HepG2 (cell line): Measurements from ENCODE around the gene DNLZ. TPM values are rescaled to one million over a fixed set of nuclear protein-coding genes. Genes with fewer than 3 reads are reported as not detected.

Source experiments
- ATAC-seq: fragments of 200-7000 bp; cut with Tn5 transposase; 3 replicates; pipeline ENCODE4 v1.9.1; 2020; ENCODE audit warnings: mild to moderate bottlenecking, moderate library complexity
- BruUV-seq: library from RNA; stranded (reverse); fragments of 400-500 nt; replicated peaks from 2 replicates; lab custom pipeline; 2021; lab: Mats Ljungman, UMichigan
- CTCF ChIA-PET: fragments of 300-600 bp; formaldehyde crosslinking; extraction: SDS; loops from one replicate; lab custom pipeline; 2021; ENCODE audit warnings: low total read pairs, inconsistent platforms, low intra/inter-chr PET ratio; lab: Yijun Ruan, JAX
- POLR2A ChIA-PET: fragments of 350-600 bp; sonication (Branson Sonifier 250); formaldehyde crosslinking; loops from one replicate; lab custom pipeline; 2020; ENCODE audit warnings: antibody characterized with exemption, inconsistent platforms; lab: Yijun Ruan, JAX
- DNase-seq: peaks from one replicate; pipeline ENCODE4 v3.0.0-alpha.2; 2015; ENCODE audit warnings: low spot score
- FAIRE-seq: peaks from 3 replicates; lab custom pipeline; 2011; peaks lifted over from hg19 to GRCh38; lab: Jason Lieb, UNC
- H2AFZ ChIP-seq: one replicate; pipeline ENCODE4 v1.6.1; 2011; ENCODE audit warnings: low read length, inconsistent platforms
- H3K27ac ChIP-seq: fragments of 300-600 bp; 3 replicates; pipeline ENCODE4 v1.8.0; 2011; ENCODE audit warnings: mixed run types, mild to moderate bottlenecking, mixed read lengths, low read length, inconsistent platforms; ENCODE audit not compliant: insufficient read depth; ENCODE audit errors: extremely low read length
- H3K27me3 ChIP-seq, 2 experiments: fragments of 200-600 bp in 1 of 2; 2 replicates in 1 of 2; 3 replicates in 1 of 2; pipeline versions ENCODE4 v1.6.0 to v1.8.0; 2011; ENCODE audit warnings: low read length in 2 of 2, mild to moderate bottlenecking in 2 of 2, moderate library complexity in 2 of 2, inconsistent platforms in 1 of 2; ENCODE audit not compliant: insufficient read depth in 2 of 2, control insufficient read depth in 1 of 2
- H3K36me3 ChIP-seq, 2 experiments: fragments of 200-600 bp in 1 of 2; replicated peaks in 1 of 2; 2 replicates in 1 of 2; 3 replicates in 1 of 2; pipeline versions ENCODE4 v1.5.1 to v1.8.0; 2011; ENCODE audit warnings: low read length in 2 of 2, inconsistent platforms in 1 of 2; ENCODE audit not compliant: insufficient read depth in 2 of 2, control insufficient read depth in 1 of 2
- H3K4me1 ChIP-seq: 2 replicates; pipeline ENCODE4 v1.5.1; 2012; ENCODE audit warnings: low read length, inconsistent platforms; ENCODE audit not compliant: insufficient read depth
- H3K4me2 ChIP-seq: 2 replicates; pipeline ENCODE4 v1.6.0; 2011; ENCODE audit warnings: low read depth, low read length, inconsistent platforms
- H3K4me3 ChIP-seq, 3 experiments: fragments of 200-600 bp in 1 of 3; sonication (generic), shearing (Covaris generic) in 1 of 3; replicated peaks in 1 of 3; 2 replicates each; pipeline ENCODE4 v1.5.1; 2011 to 2016; ENCODE audit warnings: low read length in 3 of 3, inconsistent platforms in 2 of 3, low read depth in 2 of 3, mild to moderate bottlenecking in 2 of 3, control low read depth in 1 of 3, mixed read lengths in 1 of 3; ENCODE audit not compliant: insufficient read depth in 1 of 3
- H3K79me2 ChIP-seq: one replicate; pipeline ENCODE4 v1.6.1; 2011; ENCODE audit warnings: low read length, inconsistent platforms; ENCODE audit not compliant: insufficient read depth
- H3K9ac ChIP-seq: 2 replicates; pipeline ENCODE4 v1.6.0; 2011; ENCODE audit warnings: mild to moderate bottlenecking, low read depth, low read length, inconsistent platforms; ENCODE audit not compliant: insufficient read depth
- H3K9me3 ChIP-seq: 2 replicates; pipeline ENCODE4 v1.5.1; 2012; ENCODE audit warnings: mild to moderate bottlenecking, low read length
- H4K20me1 ChIP-seq: 2 replicates; pipeline ENCODE4 v1.6.0; 2011; ENCODE audit warnings: inconsistent platforms, mild to moderate bottlenecking, low read length, moderate library complexity; ENCODE audit not compliant: insufficient read depth
- GTF3A ChIP-seq: sonication (generic); formaldehyde crosslinking; conservative IDR thresholded peaks from 2 replicates; pipeline ENCODE4 v1.4.0; 2020; ENCODE audit warnings: mild to moderate bottlenecking, missing genetic modification reagents
- HNRNPL ChIP-seq: fragments of 200-400 bp; formaldehyde crosslinking; IDR thresholded peaks from 2 replicates; pipeline ENCODE4 v1.6.1; 2017; ENCODE audit warnings: mild to moderate bottlenecking, low read depth, low read length
- ZBTB33 ChIP-seq: sonication (generic); formaldehyde crosslinking; IDR thresholded peaks from 2 replicates; pipeline ENCODE4 v1.4.0; 2020; ENCODE audit warnings: missing genetic modification reagents
- ZNF136 ChIP-seq: sonication (generic); formaldehyde crosslinking; IDR thresholded peaks from 2 replicates; pipeline ENCODE4 v1.8.1; 2022; ENCODE audit warnings: low read depth, mild to moderate bottlenecking, moderate library complexity, missing genetic modification reagents
- WGBS: methylation state at CpG from one replicate; pipeline ENCODE4 v1.1.6; 2017; ENCODE audit warnings: low lambda C conversion rate; 5-methylcytosine and 5-hydroxymethylcytosine counted together
- in situ Hi-C: cut with HindIII; loops from 2 replicates; pipeline ENCODE4 v1.10.0; 2017; ENCODE audit warnings: low pct_unique_long_range_greater_than_20kb; ENCODE audit not compliant: extremely low pct_ligation_motif_present
- intact Hi-C: fragments of 100-400 bp; cut with micrococcal nuclease; formaldehyde crosslinking; loops from one replicate; pipeline ENCODE4 v1.10.0; 2022; ENCODE audit not compliant: unreplicated experiment
- polyA plus RNA-seq, 8 experiments: library from polyadenylated mRNA; depleted of rRNA in 3 of 8; stranded (reverse) in 7 of 8; unstranded in 1 of 8; fragments of >200 nt; fragmentation: Illumina TruSeq in 4 of 8; extraction: Trizol in 4 of 8; gene quantifications; 2 replicates each; pipeline versions ENCODE4 v1.2.1 to v1.2.3, GENCODE V29; 2011 to 2016; ENCODE audit warnings: low read depth in 4 of 8, missing spikeins in 1 of 8, mixed read lengths in 1 of 8; ENCODE audit not compliant: insufficient read depth in 1 of 8
- total RNA-seq, 5 experiments: library from RNA; depleted of rRNA; stranded (reverse); fragments of >200 nt; fragmentation: Illumina TruSeq; extraction: Trizol; gene quantifications; 2 replicates each; pipeline ENCODE4 v1.2.3, GENCODE V29; 2016; ENCODE audit warnings: low read depth in 1 of 5

Gene DNLZ
- total and polyA plus RNA-seq, 2 of the 13 experiments (the other 11 are each of a cell fraction or from before 2014, with no cell fraction given) = 3.4 to 8.0 TPM

DNA sequence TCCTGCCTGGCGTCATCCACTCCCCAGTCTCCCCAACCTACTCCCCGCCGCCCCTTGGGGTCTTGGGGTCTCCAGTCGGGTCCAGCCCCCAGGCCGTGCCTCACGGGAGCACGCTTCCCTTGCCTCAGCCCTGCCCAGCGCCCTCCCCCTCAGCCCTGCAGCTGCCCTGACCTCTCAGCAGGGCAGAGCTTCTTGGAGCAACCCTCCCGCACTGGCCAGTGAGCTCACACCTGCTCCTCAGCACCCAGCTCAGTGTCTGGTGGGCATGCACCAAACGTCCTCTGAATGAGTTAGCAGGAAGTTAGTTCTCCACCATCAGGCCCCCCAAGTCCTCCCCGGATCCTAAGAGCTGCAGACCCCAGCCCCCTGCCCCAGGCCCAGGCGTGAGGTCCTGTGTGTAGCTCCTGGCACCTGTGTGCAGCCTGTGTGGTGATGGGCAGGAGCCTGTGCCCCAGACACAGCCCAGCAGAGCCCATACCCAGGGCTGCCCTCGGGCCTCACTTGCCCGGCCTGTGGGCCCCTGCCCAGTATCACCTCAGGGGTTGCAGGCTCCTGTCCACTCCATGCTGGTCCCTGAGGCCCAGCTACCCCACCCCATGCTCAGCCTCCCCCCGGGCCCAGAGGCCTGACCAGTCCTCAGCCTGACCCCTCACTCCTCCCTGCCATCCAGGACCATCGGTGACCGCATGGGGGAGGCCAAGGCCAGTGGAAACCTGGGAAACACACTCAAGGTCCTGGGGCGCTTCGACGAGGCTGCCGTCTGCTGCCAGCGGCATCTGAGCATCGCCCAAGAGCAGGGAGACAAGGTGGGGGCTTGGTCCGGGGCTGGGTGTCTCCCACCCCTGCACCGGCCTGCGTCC, 28.0 kb downstream of the DNLZ start:
- Histone ChIP-seq H3K4me1 (peaks cover 30% of the 10 kb centered on the region), H3K9ac (no peak overlapping the region), H3K79me2 (no peaks in the 10 kb centered on the region), H2AFZ (no peak overlapping the region), H3K27ac (no peak overlapping the region), H3K9me3 (no peaks in the 10 kb centered on the region), H3K4me2 (no peak overlapping the region), H4K20me1 (no peaks in the 10 kb centered on the region), H3K36me3 (no peaks in the 10 kb centered on the region), H3K4me3 (no peak overlapping the region), H3K27me3 (peaks cover 8 to 28% of the 10 kb centered on the region in 2 experiments; a peak in 3 of 5 replicates)
- no peak for DNase-seq
- ChIA-PET POLR2A (interaction anchor here (1.2 kb wide), 1 partner anchor 37 kb away, joined by 3 read pairs; no protein-coding TSS in a partner anchor), CTCF (no interaction called here)
- in situ Hi-C loops (loop anchor here (25.0 kb wide), 1 partner anchor 302 kb away; no protein-coding TSS in a partner anchor), intact Hi-C loops (loop anchor here (5.0 kb wide), 1 partner anchor 37 kb away; the partner anchor contains the start of gene CARD9)
- no peak for FAIRE-seq
- 60% methylated on average over 1 of the region's 26 CpGs for WGBS
- ATAC-seq = no peak
- TF ChIP-seq ZBTB33 (CRISPR knock-in tag) (peak; percentile 69; the same call in 1 of the 2 replicates), GTF3A (CRISPR knock-in tag) (no peak)
- BruUV-seq = no TSS peak

DNA sequence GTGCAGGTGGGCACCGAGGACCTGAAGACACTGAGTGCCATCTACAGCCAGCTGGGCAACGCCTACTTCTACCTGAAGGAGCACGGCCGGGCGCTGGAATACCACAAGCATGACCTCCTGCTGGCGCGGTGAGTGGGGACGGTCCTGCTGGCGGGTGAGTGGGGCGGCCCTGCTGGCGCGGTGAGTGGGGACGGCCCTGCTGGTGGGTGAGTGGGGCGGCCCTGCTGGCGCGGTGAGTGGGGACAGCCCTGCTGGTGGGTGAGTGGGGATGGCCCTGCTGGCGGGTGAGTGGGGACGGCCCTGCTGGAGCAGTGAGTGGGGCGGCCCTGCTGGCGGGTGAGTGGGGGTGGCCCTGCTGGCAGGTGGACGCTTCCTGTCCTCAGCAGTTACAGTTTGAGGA, 29.0 kb downstream of the DNLZ start:
- WGBS = 69% methylated on average over 12 of the region's 21 CpGs
- peaks cover 8 to 37% of the 10 kb centered on the region in 2 experiments; a peak in 3 of 5 replicates for H3K27me3 ChIP-seq
- H3K4me3 ChIP-seq = no peak overlapping the region
- DNase-seq = no peak
- no peak overlapping the region for H2AFZ ChIP-seq
- ChIA-PET CTCF (no interaction called here), POLR2A (interaction anchor here (1.2 kb wide), 1 partner anchor 38 kb away, joined by 3 read pairs; no protein-coding TSS in a partner anchor)
- no peaks in the 10 kb centered on the region for H4K20me1 ChIP-seq
- no peak overlapping the region for H3K27ac ChIP-seq
- intact Hi-C loops = no loop called here
- TF ChIP-seq HNRNPL = peak; percentile 46; the same call in 1 of the 2 replicates
- TF ChIP-seq ZNF136 (CRISPR knock-in tag) = no peak
- no peaks in the 10 kb centered on the region for H3K79me2 ChIP-seq
- in situ Hi-C loops = loop anchor here (25.0 kb wide), 1 partner anchor 303 kb away; no protein-coding TSS in a partner anchor
- H3K36me3 ChIP-seq = no peaks in the 10 kb centered on the region
- H3K9me3 ChIP-seq = no peaks in the 10 kb centered on the region
- no peak overlapping the region for H3K4me2 ChIP-seq
- FAIRE-seq = no peak
- peaks cover 25% of the 10 kb centered on the region for H3K4me1 ChIP-seq
- BruUV-seq = no TSS peak
- ATAC-seq = no peak
- no peak overlapping the region for H3K9ac ChIP-seq
